ENCODE data around the gene CPNE1.

Gene CPNE1

DNA sequence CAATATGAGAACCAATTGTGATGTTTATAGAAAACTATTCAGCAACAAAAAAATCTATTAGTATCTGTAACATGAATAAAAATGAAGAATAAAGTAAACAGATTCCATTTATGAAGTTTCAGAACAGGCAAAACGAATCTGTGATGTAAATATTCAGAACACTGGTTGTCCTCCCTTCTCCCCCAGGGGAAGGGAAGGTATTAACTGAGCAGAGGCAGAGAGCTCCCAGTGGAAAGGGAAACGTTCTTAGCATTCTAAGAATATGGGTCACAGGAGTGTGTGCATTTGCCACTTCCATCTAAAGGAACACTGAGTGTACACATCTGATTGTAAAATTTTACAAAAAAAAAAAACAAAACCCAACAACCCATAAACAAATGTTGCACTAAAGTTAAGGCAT, 25.9 kb downstream of the CPNE1 start:
- no peak for DNase-seq (ENCODE audit: extremely low read depth, low read depth)
- TF ChIP-seq, protein P1, sequence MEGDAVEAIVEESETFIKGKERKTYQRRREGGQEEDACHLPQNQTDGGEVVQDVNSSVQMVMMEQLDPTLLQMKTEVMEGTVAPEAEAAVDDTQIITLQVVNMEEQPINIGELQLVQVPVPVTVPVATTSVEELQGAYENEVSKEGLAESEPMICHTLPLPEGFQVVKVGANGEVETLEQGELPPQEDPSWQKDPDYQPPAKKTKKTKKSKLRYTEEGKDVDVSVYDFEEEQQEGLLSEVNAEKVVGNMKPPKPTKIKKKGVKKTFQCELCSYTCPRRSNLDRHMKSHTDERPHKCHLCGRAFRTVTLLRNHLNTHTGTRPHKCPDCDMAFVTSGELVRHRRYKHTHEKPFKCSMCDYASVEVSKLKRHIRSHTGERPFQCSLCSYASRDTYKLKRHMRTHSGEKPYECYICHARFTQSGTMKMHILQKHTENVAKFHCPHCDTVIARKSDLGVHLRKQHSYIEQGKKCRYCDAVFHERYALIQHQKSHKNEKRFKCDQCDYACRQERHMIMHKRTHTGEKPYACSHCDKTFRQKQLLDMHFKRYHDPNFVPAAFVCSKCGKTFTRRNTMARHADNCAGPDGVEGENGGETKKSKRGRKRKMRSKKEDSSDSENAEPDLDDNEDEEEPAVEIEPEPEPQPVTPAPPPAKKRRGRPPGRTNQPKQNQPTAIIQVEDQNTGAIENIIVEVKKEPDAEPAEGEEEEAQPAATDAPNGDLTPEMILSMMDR (IDR thresholded peaks at IDR 0.05; ENCODE audit: low read depth, low read length, missing control alignments): no peak
- H3K4me3 ChIP-seq (replicated peaks; ENCODE audit: low read depth, low read length): no peak overlapping the region

DNA sequence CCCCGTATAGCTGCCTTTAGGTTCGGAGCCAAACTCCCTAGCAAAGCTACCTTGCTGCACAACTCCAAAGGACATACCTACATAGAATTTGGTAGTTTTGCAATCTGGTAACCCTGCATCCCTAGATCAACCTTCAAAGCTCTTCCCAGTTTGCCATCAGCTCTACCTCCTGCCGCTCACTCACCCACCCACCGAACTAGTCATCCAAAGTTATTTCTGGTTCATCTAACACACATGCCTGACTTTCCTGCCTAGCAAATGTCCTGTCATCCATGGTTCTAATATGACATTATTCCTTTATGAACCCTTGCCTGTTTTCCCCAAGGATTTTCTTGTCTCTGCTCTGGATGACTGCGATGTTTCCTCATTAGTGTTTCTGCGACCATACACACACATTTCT, 27.4 kb downstream of the CPNE1 start:
- DNase-seq (ENCODE audit: extremely low read depth, low read depth): no peak
- H3K4me3 ChIP-seq (replicated peaks; ENCODE audit: low read depth, low read length): no peak overlapping the region
- TF ChIP-seq, protein P1 (IDR thresholded peaks at IDR 0.05; ENCODE audit: low read depth, low read length, missing control alignments): no peak

DNA sequence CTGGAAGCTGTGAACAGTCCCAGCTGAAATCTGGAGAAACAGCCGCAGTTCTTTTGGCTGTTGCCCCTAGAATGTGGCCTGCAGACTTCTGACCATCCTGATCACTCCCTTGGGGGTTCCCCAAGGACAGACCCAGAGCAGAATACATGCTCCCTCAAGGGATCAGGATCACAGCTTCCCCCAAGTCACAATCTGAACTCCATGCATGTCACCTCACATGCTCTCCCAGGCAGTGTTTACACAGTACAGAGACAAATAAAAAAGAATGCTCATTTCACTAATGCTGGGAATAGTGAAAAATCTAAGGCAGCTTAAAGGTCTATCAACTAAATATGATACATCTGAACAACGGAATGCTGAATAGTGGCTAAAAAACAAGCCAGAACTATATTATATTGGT, 28.6 kb downstream of the CPNE1 start:
- TF ChIP-seq, protein P1 (IDR thresholded peaks at IDR 0.05; ENCODE audit: low read depth, low read length, missing control alignments): no peak
- no peak overlapping the region for H3K4me3 ChIP-seq (replicated peaks; ENCODE audit: low read depth, low read length)
- DNase-seq (ENCODE audit: extremely low read depth, low read depth): no peak

DNA sequence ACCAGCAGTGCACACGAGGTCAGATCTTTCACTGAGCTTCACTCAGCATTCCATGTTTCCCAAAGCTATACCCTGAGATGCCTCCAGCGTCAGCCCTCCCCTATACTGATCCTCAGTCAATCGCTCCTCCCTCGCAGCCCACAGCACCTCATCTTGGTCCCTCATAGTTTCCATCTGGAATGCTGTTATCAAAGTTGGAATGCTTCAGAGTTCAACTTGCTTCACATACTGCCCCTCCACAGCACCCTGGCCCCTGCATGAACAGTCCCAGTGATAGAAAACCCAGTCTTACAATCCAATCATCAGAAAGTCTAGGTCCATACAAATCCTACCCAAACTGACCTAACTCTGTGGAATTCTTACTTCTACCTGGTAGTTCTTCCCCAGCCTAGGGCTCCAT, 29.0 kb downstream of the CPNE1 start:
- H3K4me3 ChIP-seq (replicated peaks; ENCODE audit: low read depth, low read length): no peak overlapping the region
- TF ChIP-seq, protein P1 (IDR thresholded peaks at IDR 0.05; ENCODE audit: low read depth, low read length, missing control alignments): no peak
- DNase-seq (ENCODE audit: extremely low read depth, low read depth): no peak

DNA sequence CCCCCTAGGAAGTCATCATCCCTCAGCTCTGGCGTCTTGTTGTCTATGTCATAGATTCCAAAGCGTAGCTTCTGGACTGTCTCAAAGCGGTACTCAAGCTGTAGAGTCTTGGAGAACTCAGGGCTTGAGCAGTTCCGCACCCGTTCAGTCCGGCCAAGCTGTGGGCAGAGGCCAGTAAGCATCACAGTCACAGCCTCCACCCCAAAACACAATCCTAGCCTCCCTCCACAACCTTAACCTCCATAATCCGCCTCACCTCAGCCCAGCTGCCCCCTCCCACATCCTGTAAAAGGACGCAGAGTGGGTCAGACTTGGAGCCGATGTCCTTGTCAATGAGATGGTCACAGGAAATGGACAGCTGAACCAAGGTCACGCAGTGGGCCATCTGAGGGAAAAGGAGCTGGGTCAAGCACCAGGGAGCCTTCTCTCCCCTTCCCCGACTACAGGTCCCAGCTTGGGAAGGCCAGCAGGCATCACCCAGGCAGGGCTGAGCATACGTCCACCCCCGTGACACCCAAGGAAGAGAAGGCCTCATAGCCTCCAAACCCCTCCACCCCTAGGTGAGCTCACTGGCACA, 32.1 kb downstream of the CPNE1 start:
- TF ChIP-seq, protein P1 (IDR thresholded peaks at IDR 0.05; ENCODE audit: low read depth, low read length, missing control alignments): no peak
- H3K4me3 ChIP-seq (replicated peaks; ENCODE audit: low read depth, low read length): no peak overlapping the region
- DNase-seq (ENCODE audit: extremely low read depth, low read depth): no peak

DNA sequence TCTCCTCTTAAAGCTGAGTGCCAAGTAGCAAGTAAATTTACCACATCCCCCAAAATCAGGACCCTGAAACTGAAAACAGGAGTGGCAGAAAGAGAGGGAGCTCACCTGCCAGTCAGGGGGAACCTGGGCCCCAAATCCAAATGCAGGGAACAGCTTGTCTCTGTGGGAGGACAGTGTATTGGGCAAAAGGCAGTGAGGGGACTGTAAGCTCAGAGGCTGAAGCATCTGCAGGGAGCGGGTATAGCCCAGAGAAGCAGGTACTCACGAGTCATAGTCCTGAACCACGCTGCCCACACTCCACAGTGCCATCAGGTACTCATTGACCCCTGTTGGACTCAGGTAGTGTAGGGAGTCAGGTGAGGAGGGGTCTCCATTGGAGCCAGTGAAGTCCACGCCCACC, 34.1 kb downstream of the CPNE1 start:
- no peak overlapping the region for H3K4me3 ChIP-seq (replicated peaks; ENCODE audit: low read depth, low read length)
- TF ChIP-seq, protein P1 (IDR thresholded peaks at IDR 0.05; ENCODE audit: low read depth, low read length, missing control alignments): no peak
- DNase-seq (ENCODE audit: extremely low read depth, low read depth): no peak

All from HFF-Myc (cell line).